ENCODE data around the gene PAX7.

PAX7 gene

DNA sequence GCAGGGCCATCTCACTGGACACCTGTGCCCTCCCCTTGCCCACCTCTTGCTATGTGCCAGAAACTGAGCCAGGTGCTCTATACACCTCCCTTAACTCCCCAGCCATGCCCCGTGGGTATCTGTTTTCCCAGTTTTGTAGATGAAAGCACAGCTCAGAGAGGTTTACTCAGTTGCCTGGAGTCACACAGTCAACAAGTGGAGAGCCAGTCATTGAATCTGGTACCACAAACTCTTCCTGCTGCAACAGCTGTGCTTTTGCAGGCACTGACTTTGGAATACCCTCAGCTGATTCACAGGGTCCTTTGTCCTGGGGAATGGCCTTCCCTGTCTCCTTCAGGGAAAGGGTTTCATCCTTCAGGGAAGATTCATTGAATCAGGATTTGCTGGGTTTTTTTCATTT is 22.1 kb downstream of the PAX7 start:
- no peaks in the 10 kb centered on the region for H3K9me3 ChIP-seq (ENCODE audit: control insufficient read depth, insufficient read depth, low read length)
- no peak overlapping the region for H3K27ac ChIP-seq (ENCODE audit: low read depth, low read length)
- no peaks in the 10 kb centered on the region for H3K36me3 ChIP-seq (ENCODE audit: control insufficient read depth, insufficient read depth, low read length)
- no peak overlapping the region for H3K9ac ChIP-seq (ENCODE audit: low read depth, low read length)
- peaks cover 60% of the 10 kb centered on the region for H3K4me1 ChIP-seq (ENCODE audit: control insufficient read depth, insufficient read depth, low read length)
- peaks cover 96% of the 10 kb centered on the region for H3K27me3 ChIP-seq (ENCODE audit: control insufficient read depth, insufficient read depth, low read length)
- H3K4me3 ChIP-seq (ENCODE audit: low read depth, low read length): no peak overlapping the region

DNA sequence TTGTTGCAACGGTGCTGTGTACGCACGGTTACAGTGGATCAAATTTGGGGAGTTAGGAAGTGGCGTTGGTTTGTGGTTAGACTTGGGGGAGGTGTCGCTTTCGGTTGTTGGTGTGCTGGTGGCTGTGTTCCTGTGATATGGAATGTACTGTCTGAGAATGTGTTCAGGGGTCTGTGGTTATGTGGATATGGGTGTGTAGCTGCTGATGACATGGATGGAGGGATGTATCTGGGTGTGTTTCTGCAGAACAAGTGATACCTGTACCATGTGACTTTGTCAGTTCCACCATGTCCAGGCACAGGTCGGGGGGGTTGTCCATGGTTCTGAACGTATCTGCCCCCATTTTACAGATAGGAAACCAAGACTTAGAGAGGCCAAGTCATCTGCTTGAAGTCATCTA is 22.7 kb downstream of the PAX7 start:
- Histone ChIP-seq H3K27ac (ENCODE audit: low read depth, low read length) (no peak overlapping the region), H3K36me3 (ENCODE audit: control insufficient read depth, insufficient read depth, low read length) (no peaks in the 10 kb centered on the region), H3K9me3 (ENCODE audit: control insufficient read depth, insufficient read depth, low read length) (no peaks in the 10 kb centered on the region), H3K4me3 (ENCODE audit: low read depth, low read length) (no peak overlapping the region), H3K27me3 (ENCODE audit: control insufficient read depth, insufficient read depth, low read length) (peaks cover 95% of the 10 kb centered on the region), H3K4me1 (ENCODE audit: control insufficient read depth, insufficient read depth, low read length) (peaks cover 59% of the 10 kb centered on the region), H3K9ac (ENCODE audit: low read depth, low read length) (no peak overlapping the region)

DNA sequence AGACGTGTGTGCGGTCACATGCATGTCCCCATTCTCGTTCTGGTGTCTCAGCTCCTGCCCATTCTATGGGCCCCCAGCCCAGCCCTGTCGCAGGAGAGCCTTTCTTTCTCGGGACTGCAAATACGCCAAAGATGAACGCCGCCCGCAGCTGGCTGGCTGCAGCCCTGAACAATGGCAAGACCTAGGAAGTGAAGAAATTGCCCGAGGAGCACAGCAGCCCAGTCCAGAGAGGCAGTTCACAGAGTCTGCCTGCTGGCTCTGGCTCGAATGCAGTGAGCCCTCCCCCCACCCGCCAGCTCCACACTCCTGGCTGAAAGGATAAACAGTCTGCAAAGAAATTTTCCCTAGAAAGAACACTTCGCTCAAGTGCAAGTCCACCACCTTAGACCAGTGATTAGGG is 23.3 kb downstream of the PAX7 start:
- Histone ChIP-seq H3K9ac (ENCODE audit: low read depth, low read length) (no peak overlapping the region), H3K9me3 (ENCODE audit: control insufficient read depth, insufficient read depth, low read length) (no peaks in the 10 kb centered on the region), H3K27me3 (ENCODE audit: control insufficient read depth, insufficient read depth, low read length) (peaks cover 95% of the 10 kb centered on the region), H3K4me1 (ENCODE audit: control insufficient read depth, insufficient read depth, low read length) (peaks cover 58% of the 10 kb centered on the region), H3K36me3 (ENCODE audit: control insufficient read depth, insufficient read depth, low read length) (no peaks in the 10 kb centered on the region), H3K27ac (ENCODE audit: low read depth, low read length) (no peak overlapping the region), H3K4me3 (ENCODE audit: low read depth, low read length) (no peak overlapping the region)

DNA sequence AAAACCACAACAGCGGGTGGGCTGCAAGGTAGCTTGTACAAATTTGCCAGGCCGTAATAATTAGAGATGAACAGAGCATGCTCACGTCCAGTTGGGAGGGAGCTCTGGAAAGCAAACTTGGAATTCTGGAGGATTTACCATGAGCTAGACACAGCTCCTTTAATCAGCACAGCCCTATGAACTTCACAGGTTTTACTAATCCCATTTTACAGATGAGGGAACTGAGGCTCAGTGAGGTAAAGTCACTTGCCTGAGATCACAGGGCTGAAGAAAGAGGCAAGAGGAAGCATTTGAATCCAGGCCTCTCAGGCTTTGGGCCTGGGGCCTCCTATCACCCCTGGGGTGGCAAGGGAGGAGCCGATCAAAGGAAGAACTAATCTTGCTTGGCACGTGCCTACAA is 24.0 kb downstream of the PAX7 start:
- H3K4me1 ChIP-seq (ENCODE audit: control insufficient read depth, insufficient read depth, low read length): peaks cover 55% of the 10 kb centered on the region
- H3K27ac ChIP-seq (ENCODE audit: low read depth, low read length): no peak overlapping the region
- no peak overlapping the region for H3K9ac ChIP-seq (ENCODE audit: low read depth, low read length)
- H3K9me3 ChIP-seq (ENCODE audit: control insufficient read depth, insufficient read depth, low read length): no peaks in the 10 kb centered on the region
- no peak overlapping the region for H3K4me3 ChIP-seq (ENCODE audit: low read depth, low read length)
- H3K27me3 ChIP-seq (ENCODE audit: control insufficient read depth, insufficient read depth, low read length): peaks cover 95% of the 10 kb centered on the region
- H3K36me3 ChIP-seq (ENCODE audit: control insufficient read depth, insufficient read depth, low read length): no peaks in the 10 kb centered on the region

DNA sequence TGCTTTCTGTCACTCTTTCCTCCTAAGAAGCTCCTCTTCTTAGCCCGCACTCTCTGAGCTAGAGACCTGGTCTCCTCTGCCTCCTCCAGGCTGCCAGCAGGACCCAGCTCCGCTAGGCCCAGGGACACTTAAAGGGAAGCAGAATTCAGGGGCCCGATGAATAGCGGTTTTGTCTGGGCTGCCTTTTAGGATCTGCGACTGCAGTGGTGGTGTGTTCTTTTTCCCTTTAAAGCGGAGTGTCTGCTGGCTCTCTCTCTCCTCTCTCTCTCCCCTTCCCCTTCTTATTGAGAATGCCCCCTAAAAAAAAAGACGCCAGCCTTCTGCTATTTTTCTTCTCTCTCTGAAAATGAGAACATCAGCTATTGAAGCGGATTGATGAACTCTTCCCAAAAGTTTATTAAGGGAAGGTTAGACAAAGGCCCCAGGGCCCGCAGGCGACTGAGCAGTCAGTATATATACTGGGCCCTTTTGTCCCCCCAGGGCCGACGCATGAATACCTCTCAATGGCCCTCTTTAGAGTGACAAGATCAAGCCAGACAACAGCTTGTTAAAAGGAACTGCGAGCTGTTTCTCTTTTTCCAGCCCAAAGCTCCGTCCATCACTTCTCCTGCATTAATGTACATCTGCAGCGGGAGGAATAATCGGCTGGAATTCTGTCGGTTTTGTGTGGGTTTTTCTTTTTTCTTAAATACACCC is 27.0 kb downstream of the PAX7 start:
- peaks cover 75% of the 10 kb centered on the region for H3K27me3 ChIP-seq (ENCODE audit: control insufficient read depth, insufficient read depth, low read length)
- H3K27ac ChIP-seq (ENCODE audit: low read depth, low read length): no peak overlapping the region
- no peak overlapping the region for H3K4me3 ChIP-seq (ENCODE audit: low read depth, low read length)
- no peak overlapping the region for H3K9ac ChIP-seq (ENCODE audit: low read depth, low read length)
- peaks cover 34% of the 10 kb centered on the region for H3K4me1 ChIP-seq (ENCODE audit: control insufficient read depth, insufficient read depth, low read length)
- H3K9me3 ChIP-seq (ENCODE audit: control insufficient read depth, insufficient read depth, low read length): no peaks in the 10 kb centered on the region
- no peaks in the 10 kb centered on the region for H3K36me3 ChIP-seq (ENCODE audit: control insufficient read depth, insufficient read depth, low read length)

DNA sequence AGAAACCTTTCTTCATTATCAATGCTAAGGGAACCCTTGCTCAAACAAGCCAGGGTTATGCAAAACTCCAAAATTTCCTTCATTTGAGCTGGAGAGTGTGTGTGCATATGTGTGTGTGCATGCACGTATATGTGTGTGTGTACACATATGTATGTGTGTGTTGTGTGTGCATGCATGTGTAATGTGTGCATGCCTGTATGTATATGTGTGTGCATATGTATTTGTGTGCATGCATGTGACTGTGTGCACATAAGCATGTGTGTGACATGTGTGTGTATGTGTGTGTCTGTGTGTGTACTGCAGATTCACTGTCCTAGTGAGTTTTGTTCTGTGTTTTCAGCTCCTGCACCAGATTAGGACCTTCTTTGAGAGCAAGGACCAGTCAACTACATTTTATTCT is 28.2 kb downstream of the PAX7 start:
- Histone ChIP-seq H3K9me3 (ENCODE audit: control insufficient read depth, insufficient read depth, low read length) (no peaks in the 10 kb centered on the region), H3K4me1 (ENCODE audit: control insufficient read depth, insufficient read depth, low read length) (peaks cover 22% of the 10 kb centered on the region), H3K36me3 (ENCODE audit: control insufficient read depth, insufficient read depth, low read length) (no peaks in the 10 kb centered on the region), H3K27ac (ENCODE audit: low read depth, low read length) (no peak overlapping the region), H3K27me3 (ENCODE audit: control insufficient read depth, insufficient read depth, low read length) (peaks cover 71% of the 10 kb centered on the region), H3K4me3 (ENCODE audit: low read depth, low read length) (no peak overlapping the region), H3K9ac (ENCODE audit: low read depth, low read length) (no peak overlapping the region)

DNA sequence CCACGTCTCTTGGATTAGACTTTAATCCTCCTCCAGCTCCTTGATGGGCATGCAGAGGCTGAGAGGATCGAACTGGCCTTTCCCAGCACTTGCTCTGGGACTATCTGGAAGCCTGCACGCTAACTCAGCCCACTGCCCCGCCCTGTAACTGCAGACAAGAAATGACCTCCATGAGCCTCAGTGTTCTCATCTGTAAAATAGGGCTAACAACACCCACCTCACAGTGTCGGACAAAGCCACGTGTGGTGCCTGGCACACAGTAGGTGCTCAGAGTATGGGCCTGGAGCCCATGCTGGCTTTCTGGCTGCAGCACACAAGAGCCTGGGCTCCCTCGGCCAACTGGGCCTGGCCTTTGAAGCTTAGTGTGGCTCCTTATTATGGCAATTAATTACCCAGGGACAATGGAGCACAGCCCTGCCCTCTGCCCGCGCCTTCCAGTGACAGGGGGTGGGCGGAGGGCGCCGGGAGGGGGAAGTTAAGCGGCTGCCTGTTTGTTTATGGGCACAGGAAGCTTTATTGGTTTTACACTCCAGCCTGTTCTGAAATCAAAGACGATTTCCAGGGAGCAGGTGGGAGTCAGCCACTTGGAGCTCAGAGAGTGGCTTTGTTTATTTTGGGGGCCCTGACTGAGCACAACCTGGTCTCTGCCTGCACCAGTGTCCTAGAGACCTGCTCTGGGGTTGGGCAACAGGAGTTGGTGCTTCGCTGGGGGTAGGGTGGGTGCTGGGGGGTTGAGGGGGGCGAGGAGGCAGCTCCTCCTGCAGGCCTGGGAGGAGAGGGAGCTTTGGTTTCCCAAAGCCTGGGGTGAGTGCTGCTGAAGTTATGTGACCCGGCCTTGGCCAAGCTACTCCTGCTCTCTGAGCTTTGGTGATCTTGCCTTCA is 31.0 kb downstream of the PAX7 start:
- H3K36me3 ChIP-seq (ENCODE audit: control insufficient read depth, insufficient read depth, low read length): no peaks in the 10 kb centered on the region
- H3K4me1 ChIP-seq (ENCODE audit: control insufficient read depth, insufficient read depth, low read length): peaks cover 10% of the 10 kb centered on the region
- H3K4me3 ChIP-seq (ENCODE audit: low read depth, low read length): no peak overlapping the region
- no peak overlapping the region for H3K27ac ChIP-seq (ENCODE audit: low read depth, low read length)
- no peak overlapping the region for H3K9ac ChIP-seq (ENCODE audit: low read depth, low read length)
- peaks cover 53% of the 10 kb centered on the region for H3K27me3 ChIP-seq (ENCODE audit: control insufficient read depth, insufficient read depth, low read length)
- H3K9me3 ChIP-seq (ENCODE audit: control insufficient read depth, insufficient read depth, low read length): no peaks in the 10 kb centered on the region

DNA sequence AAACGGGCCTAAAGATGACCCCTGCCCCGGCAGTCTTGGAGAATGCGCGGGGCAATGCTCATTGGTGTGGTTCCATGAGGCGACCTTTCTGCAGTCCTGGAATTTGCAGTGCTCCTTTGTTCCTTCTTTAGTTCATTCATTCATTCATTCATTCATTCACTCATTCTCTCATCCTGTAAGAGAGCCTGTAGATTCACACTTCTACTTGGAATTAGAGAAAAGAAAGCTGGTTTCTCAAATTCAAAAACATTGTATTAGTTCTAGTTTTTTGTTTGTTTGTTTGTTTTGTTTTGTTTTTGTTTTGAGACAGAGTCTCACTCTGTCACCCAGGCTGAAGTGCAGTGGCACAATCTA is 31.6 kb downstream of the PAX7 start:
- H3K9ac ChIP-seq (ENCODE audit: low read depth, low read length): no peak overlapping the region
- H3K9me3 ChIP-seq (ENCODE audit: control insufficient read depth, insufficient read depth, low read length): no peaks in the 10 kb centered on the region
- H3K4me3 ChIP-seq (ENCODE audit: low read depth, low read length): no peak overlapping the region
- H3K27ac ChIP-seq (ENCODE audit: low read depth, low read length): no peak overlapping the region
- H3K27me3 ChIP-seq (ENCODE audit: control insufficient read depth, insufficient read depth, low read length): peaks cover 50% of the 10 kb centered on the region
- no peaks in the 10 kb centered on the region for H3K36me3 ChIP-seq (ENCODE audit: control insufficient read depth, insufficient read depth, low read length)
- H3K4me1 ChIP-seq (ENCODE audit: control insufficient read depth, insufficient read depth, low read length): peaks cover 7% of the 10 kb centered on the region; the same call in 1 of the 2 replicates

DNA sequence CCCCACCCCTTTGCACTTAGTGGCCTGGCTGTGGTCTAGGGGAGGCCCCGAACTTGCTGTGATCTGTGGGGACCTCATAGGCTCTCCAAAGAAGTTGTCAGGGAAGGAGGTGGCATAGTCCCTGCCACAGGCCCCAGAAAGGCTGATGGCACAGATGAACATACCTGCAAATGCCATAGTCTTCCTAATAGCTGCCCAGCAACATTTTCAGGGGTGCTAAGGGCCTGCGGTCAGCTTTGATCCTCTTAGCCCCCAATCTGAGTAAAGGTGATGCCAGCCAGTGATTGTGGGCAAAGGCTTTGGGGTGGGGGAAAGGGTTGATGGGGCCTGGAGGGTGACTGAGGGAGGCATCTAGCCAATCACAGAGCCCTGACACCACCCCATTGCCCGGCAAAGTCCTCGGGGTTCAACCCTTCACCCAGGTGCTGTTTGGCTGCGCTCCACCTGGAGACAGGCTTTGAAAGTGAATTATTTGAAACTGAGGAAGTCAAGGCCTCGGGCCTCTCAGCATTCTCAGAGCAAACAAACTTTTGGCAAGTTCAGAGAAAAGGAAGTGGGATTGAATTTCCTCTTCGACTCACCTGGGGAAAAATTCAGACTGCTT is 35.8 kb downstream of the PAX7 start:
- Histone ChIP-seq H3K27ac (ENCODE audit: low read depth, low read length) (no peak overlapping the region), H3K9ac (ENCODE audit: low read depth, low read length) (no peak overlapping the region), H3K9me3 (ENCODE audit: control insufficient read depth, insufficient read depth, low read length) (no peaks in the 10 kb centered on the region), H3K36me3 (ENCODE audit: control insufficient read depth, insufficient read depth, low read length) (no peaks in the 10 kb centered on the region), H3K27me3 (ENCODE audit: control insufficient read depth, insufficient read depth, low read length) (peaks cover 24% of the 10 kb centered on the region), H3K4me1 (ENCODE audit: control insufficient read depth, insufficient read depth, low read length) (0 out of 2 replicates have a peak, but pooled peaks cover 3% of the 10 kb centered on the region), H3K4me3 (ENCODE audit: low read depth, low read length) (no peak overlapping the region)

DNA sequence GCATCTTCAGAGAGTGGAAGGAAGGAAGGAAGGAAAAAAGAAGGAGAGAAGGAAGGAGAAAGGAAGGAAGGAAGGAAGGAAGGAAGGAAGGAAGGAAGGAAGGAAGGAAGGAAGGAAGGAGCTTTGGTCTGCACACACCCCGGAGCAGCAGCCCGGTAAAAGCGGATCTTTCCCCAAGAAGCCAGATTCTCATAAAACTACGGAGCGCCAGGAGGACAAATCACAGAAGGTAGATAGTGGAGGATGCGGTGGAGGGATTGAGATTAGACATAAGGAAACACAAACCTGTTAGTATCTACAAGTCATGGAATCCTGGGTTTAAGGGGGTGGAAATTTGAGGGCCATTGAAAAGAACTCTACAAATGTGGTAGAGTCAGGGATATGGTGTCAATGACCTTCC is 36.7 kb downstream of the PAX7 start:
- H3K27ac ChIP-seq (ENCODE audit: low read depth, low read length): no peak overlapping the region
- peaks cover 24% of the 10 kb centered on the region for H3K27me3 ChIP-seq (ENCODE audit: control insufficient read depth, insufficient read depth, low read length)
- H3K9me3 ChIP-seq (ENCODE audit: control insufficient read depth, insufficient read depth, low read length): no peaks in the 10 kb centered on the region
- H3K36me3 ChIP-seq (ENCODE audit: control insufficient read depth, insufficient read depth, low read length): no peaks in the 10 kb centered on the region
- no peak overlapping the region for H3K9ac ChIP-seq (ENCODE audit: low read depth, low read length)
- no peaks in the 10 kb centered on the region for H3K4me1 ChIP-seq (ENCODE audit: control insufficient read depth, insufficient read depth, low read length)
- no peak overlapping the region for H3K4me3 ChIP-seq (ENCODE audit: low read depth, low read length)

DNA sequence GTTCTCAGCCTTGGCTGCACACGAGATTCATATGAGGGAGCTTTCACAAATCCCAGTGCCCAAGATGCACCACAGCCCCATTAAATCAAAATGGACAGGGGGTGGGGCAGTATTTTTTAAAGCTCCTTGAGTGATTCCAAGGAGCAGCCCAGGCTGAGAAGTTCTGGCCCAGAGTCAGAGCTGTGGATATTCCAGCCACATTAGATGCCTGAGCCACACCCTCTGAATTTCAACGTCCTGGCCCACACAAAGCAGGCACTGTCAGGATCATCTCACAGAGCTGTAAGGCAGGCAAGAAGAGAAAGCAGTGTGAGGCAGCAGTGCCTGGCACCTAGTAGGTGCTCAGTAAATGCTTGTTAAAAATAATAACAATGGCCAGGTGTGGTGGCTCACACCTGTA is 37.4 kb downstream of the PAX7 start:
- H3K9ac ChIP-seq (ENCODE audit: low read depth, low read length): no peak overlapping the region
- H3K36me3 ChIP-seq (ENCODE audit: control insufficient read depth, insufficient read depth, low read length): no peaks in the 10 kb centered on the region
- H3K27me3 ChIP-seq (ENCODE audit: control insufficient read depth, insufficient read depth, low read length): peaks cover 24% of the 10 kb centered on the region
- H3K9me3 ChIP-seq (ENCODE audit: control insufficient read depth, insufficient read depth, low read length): no peaks in the 10 kb centered on the region
- H3K4me3 ChIP-seq (ENCODE audit: low read depth, low read length): no peak overlapping the region
- no peaks in the 10 kb centered on the region for H3K4me1 ChIP-seq (ENCODE audit: control insufficient read depth, insufficient read depth, low read length)
- H3K27ac ChIP-seq (ENCODE audit: low read depth, low read length): no peak overlapping the region
